ENCODE measurements around the gene METRN.
"Not testable (repeated sequence)": the region's sequence is repeated elsewhere in the genome, so short reads cannot be mapped to it uniquely, and the experiment has no call there.

The METRN gene

DNA sequence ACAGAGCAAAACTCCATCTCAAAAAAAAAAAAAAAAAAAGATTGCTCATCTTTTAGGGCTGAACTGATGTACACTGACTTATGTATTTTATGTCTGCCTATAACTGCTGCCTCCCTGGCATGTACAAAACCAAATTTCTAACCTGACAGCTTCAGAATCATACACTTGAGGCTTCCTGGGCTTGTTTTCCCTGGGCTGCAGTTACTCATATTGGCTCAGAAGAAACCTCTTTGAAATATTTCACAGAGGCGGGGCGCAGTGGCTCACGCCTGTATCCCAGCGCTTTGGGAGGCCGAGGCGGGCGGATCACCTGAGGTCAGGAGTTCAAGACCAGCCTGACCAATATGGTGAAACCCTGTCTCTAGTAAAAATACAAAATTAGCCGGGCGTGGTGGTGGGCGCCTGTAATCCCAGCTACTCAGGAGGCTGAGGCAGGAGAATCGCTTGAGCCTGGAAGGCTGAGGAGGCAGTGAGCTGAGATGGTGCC, 39.2 kb downstream of the METRN start:
- DNase-seq (ENCODE audit: low read depth in 2 of 3, low spot score in 2 of 3) = not testable (repeated sequence)

DNA sequence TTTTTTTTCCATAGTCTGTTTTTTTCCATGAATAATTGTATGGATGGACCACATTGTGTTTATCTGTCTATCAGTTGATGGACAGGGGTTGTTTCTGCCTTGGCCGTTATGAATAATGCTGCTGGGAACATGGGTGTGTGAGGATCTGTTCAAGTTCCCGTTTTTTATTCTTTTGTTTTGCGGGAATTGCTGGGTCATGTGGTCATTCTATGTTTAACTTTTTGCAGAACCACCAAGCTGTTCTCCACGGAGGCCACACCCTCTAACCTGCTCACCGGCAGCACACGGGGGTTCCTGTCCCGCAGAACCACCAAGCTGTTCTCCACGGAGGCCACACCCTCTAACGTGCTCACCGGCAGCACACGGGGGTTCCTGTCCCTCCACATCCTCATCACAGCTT, 39.7 kb downstream of the METRN start:
- no peak for DNase-seq (ENCODE audit: low read depth in 2 of 3, low spot score in 2 of 3)

DNA sequence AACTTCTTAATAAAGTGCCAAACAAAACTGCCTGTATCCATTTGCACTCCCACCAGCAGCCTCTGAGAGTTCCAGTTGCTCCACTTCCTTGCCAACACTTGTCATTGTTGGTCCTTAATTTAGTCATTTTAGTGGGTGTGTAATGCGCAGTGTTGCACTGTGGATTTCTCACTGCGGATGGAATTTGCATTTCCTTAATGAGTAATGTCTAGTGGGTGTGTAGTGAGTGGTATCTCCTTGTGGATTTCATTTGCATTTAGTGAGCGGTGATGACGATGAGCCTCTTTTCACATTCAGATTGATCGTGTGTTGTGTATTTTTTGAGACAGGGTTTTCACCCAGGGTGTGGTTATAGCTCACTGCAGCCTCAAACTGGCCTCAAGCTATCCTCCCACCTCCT, 41.5 kb downstream of the METRN start:
- no peak for DNase-seq (ENCODE audit: low read depth in 2 of 3, low spot score in 2 of 3)

DNA sequence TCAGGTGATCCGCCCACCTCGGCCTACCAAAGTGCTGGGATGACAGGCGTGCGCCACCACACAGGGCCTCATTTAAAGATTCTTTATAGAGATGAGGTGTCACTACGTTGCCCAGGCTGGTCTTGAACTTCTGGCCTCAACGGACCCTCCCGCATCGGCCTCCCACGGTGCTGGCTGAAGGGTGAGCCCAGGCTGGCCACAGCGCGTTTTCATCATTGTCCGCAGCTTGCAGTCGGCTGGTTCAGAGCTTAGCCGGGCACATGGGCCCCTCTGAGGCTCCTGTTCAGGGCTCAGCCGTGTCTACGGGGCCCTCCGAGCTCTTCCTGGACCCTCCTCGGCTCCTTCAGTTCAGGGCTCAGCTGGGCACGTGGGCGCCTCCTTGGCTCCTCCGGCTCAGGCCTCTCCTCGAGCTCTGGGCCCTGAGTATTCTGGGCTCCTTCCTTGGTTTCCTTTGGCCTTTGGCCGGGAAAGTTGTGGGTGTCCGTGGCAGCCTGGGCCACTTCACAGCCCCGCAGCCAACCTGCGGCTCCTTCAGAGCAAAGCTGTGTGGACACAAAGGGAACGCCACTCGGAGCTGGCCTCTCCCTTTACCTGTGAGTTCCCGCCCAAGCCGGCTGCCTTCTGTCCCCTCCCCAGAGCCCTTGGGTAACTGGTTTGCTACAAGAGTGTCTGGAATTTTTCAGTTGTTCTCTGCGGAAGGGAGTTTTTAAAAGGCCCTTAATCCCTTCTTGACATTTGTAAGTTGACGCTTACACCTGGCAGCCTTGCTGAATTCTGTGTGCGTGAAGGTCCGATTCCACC, 44.4 kb downstream of the METRN start:
- DNase-seq (ENCODE audit: low read depth in 2 of 3, low spot score in 2 of 3) = no peak

DNA sequence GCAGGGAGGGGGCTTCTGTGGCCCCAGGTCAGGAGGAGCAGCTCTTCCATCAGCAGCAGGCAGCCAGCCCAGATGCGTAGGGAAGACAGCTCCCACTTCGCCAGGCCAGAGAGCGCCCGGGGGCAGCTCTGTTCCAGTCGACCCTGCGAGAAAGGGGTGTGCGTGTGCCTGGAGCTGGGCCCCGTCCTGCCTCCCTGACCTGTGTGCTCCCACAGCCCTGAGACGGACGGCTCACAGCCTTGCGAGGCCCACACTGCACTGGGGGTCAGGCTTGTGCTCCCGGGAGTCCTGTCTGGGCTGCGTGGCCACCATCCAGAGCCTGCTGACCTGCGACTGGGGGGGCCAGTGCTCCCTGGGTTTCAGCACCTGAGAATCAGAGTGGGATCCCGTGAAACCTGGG, 45.1 kb downstream of the METRN start:
- no peak for DNase-seq (ENCODE audit: low read depth in 2 of 3, low spot score in 2 of 3)

DNA sequence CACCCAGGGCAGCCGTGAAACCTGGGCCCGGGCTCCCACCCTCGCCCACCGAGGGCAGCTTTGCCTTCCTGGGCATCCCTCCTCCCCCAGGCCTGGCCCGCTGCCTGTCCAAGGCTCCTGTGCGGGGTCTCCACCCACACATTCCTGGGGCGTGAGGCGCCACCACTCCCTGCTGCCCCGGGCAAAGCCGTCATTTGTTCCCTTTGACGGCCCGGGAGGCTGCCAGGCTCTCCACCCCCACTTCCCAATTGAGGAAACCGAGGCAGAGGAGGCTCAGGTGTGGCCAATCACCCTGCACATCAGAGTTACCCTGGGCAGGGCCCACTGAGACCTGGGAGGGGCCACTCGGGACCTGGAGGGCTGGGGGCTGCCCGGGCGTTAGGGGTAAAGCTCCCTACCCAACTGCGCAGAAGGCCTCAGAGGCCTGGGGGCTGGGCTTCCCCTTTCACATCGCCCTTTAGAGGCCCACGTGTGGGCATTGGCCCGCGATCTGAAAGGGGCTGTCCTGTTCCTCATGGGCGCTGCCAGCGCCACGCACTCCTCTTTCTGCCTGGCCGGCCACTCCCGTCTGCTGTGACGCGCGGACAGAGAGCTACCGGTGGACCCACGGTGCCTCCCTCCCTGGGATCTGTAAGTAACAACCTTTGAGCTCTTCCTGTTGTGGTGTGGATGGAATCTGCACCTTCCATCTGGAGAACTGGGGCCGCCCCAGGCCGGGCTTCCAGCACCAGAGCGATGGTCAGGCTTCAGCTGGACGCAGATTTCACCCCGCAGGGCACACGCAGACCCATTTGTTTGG, 45.8 kb downstream of the METRN start, which contains the start of gene MSLN:
MSLN (plus strand) TSS at position 190 of the 799 bp plus-strand sequence. CDS start 1,947 bp downstream, outside the sequence.
- DNase-seq (ENCODE audit: low read depth in 2 of 3, low spot score in 2 of 3) = no peak

DNA sequence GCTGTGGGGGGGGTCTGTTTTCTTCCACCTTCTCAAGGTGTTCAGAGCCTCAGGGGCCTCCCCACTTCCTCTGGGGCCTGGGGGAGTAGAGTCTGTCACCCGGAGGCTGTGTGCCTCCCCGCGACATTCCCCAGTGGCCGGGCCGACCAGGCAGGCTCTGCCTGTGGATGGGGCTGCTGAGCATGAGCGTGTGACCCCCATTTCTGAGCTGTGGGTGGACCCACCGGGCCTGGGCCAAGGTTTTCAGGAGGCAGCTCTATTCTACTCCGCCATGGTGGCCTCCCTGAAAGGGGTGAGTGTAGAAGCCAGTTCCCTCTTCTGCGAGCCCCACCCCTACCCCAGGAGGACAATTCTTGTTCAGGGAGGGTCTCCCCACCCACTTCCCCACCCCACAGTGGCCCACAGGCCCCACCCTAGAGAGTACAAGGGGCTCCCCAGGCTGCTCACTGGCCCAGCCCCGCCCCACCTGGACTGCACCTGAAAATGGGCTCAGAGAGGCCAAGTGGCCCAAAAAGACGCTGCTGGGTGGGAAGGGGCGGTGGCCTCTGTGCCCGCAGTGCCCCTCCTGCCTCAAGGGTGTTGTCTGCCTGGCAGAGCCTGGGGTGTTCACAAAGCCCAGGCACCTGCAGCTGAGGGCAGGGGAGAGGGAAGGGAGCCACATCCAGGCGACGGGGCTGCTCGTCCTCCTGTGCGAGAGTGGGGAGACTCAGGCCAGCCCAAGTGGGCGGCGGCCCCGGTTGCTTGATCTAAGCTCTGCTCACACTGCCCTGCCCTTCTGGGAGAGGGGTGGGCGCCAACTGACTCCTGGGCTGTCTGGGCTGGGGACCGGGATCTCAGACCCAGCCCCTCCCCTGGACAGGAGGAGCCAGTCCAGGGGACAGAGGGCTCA, 47.0 kb downstream of the METRN start:
- DNase-seq (ENCODE audit: low read depth in 2 of 3, low spot score in 2 of 3) = no peak

DNA sequence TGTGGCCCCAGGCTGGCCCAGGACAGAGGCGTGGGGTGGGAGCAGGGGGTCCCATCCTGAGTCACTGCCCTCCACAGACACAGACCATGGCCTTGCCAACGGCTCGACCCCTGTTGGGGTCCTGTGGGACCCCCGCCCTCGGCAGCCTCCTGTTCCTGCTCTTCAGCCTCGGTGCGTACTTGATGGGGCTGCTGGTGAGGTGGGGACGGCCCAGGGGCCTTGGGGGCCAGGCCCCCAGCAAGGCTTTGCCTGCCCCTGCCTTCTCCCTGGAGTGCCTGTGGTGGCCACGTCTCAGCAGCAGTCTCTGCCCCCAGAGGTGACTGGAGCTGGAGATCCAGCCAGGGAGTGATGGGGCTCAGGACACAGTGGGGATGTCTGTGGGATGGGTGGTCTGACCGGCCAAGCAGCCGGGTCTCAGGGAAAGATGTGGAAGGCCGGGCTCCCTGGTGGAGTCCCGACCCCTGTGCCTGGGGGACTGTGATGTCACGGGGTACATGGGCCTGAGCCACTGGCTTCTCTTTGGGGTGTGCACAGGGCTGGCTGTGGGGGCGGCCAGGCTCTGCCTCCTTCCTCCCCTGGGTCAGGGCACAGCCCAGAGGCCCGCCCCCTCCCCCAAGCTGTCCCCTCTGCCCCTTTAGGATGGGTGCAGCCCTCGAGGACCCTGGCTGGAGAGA, 47.8 kb downstream of the METRN start:
- DNase-seq (ENCODE audit: low read depth in 2 of 3, low spot score in 2 of 3) = no peak

DNA sequence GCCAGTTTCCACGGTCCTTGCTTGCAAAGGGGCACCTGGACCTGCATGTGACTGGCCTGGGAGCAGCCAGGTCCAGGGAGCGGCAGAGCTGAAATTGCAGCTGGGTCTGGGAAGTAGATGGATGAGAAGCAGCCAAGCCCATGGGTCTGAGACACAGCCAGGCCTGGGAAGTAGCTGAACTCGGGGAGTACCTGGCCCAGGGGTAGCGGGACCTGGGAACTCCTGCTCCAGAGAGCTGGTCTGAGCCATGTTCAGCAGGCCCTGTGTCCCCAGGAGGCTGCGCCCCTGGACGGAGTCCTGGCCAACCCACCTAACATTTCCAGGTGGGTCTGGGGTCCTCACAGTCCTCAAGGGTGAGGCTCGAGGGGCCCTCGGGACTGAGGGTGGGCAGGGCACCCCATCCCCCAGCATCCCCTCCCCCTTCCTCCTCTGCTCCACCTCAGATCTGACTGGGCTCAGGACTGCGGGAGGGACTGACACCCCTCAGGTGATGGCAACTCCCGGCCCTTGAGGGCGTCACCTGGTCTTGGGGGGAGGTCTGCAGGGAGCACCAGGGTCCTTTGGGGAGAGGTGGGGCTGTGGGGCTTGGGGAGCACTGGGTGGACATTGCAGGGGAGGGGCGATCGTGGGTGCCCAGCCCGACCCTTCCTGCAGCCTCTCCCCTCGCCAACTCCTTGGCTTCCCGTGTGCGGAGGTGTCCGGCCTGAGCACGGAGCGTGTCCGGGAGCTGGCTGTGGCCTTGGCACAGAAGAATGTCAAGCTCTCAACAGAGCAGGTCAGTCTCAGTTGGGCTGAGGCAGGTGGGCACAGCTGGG, 48.7 kb downstream of the METRN start:
- DNase-seq (ENCODE audit: low read depth in 2 of 3, low spot score in 2 of 3) = no peak

DNA sequence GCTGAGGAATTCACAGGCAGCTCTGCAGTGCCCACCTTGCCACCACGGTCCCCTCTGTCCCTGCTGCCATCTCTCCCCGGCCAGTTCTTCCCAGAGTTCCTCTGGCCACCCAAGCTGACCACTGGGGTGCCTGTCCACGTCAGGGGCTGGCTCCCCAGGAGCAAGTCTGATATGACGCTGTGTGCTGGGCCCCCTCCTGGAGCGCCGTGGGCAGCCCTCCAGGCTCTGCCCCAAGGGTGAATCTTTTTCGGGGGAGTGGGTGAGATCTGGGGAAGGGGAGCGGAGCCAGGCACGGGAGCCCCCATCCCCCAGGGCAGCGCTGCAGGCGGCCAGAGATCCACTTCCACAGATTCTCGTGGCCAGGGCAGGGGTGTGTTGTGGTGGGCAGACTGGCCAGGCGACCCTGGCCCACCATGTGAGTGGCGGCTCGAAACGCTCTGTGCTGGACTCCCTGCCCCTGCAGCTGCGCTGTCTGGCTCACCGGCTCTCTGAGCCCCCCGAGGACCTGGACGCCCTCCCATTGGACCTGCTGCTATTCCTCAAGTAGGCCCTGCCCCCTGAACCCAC, 49.3 kb downstream of the METRN start:
- DNase-seq (ENCODE audit: low read depth in 2 of 3, low spot score in 2 of 3) = no peak

DNA sequence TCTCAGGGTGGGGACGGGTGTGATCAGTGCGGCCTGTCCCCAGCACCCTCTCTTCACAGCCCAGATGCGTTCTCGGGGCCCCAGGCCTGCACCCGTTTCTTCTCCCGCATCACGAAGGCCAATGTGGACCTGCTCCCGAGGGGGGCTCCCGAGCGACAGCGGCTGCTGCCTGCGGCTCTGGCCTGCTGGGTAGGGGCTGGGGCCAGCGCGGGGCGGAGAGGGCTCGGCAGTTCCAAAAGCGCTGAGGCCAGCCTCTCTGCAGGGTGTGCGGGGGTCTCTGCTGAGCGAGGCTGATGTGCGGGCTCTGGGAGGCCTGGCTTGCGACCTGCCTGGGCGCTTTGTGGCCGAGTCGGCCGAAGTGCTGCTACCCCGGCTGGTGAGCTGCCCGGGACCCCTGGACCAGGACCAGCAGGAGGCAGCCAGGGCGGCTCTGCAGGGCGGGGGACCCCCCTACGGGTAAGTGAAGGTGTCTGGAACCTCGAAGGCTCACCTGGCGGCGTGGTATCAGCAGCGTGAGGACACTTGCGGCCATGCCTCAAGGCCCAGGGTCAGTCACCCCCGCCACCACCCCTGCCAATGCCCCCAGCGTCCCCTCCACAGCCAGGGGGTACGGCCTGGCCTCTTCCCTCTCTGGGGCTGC, 50.0 kb downstream of the METRN start:
- DNase-seq (ENCODE audit: low read depth in 2 of 3, low spot score in 2 of 3) = no peak

DNA sequence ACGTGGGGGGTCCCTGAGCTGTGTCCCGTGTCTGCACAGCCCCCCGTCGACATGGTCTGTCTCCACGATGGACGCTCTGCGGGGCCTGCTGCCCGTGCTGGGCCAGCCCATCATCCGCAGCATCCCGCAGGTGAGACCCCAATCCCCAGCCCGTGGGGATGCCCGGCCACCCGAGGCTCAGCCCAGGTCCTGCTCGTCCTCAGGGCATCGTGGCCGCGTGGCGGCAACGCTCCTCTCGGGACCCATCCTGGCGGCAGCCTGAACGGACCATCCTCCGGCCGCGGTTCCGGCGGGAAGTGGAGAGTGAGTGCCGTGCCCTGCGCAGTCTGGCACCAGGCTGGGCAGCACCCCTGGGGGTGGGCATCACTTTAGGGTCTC, 50.6 kb downstream of the METRN start:
- no peak for DNase-seq (ENCODE audit: low read depth in 2 of 3, low spot score in 2 of 3)

DNA sequence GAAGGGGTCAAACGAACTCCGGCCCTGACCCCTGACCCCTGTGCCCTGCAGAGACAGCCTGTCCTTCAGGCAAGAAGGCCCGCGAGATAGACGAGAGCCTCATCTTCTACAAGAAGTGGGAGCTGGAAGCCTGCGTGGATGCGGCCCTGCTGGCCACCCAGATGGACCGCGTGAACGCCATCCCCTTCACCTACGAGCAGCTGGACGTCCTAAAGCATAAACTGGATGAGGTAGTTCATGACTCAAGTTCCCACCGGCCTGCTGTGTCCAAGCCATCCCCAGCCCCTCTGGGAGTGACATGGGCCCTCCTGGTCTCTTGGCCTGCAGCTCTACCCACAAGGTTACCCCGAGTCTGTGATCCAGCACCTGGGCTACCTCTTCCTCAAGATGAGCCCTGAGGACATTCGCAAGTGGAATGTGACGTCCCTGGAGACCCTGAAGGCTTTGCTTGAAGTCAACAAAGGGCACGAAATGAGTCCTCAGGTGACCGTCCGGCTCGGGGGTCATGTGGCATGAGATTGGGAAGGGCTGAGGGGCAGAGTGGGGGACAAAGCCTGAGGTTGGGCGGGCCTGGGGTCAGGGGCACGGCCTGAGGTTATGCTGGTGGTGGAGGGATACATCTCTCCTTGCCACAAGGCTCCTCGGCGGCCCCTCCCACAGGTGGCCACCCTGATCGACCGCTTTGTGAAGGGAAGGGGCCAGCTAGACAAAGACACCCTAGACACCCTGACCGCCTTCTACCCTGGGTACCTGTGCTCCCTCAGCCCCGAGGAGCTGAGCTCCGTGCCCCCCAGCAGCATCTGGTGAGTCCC, 51.3 kb downstream of the METRN start:
- no peak for DNase-seq (ENCODE audit: low read depth in 2 of 3, low spot score in 2 of 3)

DNA sequence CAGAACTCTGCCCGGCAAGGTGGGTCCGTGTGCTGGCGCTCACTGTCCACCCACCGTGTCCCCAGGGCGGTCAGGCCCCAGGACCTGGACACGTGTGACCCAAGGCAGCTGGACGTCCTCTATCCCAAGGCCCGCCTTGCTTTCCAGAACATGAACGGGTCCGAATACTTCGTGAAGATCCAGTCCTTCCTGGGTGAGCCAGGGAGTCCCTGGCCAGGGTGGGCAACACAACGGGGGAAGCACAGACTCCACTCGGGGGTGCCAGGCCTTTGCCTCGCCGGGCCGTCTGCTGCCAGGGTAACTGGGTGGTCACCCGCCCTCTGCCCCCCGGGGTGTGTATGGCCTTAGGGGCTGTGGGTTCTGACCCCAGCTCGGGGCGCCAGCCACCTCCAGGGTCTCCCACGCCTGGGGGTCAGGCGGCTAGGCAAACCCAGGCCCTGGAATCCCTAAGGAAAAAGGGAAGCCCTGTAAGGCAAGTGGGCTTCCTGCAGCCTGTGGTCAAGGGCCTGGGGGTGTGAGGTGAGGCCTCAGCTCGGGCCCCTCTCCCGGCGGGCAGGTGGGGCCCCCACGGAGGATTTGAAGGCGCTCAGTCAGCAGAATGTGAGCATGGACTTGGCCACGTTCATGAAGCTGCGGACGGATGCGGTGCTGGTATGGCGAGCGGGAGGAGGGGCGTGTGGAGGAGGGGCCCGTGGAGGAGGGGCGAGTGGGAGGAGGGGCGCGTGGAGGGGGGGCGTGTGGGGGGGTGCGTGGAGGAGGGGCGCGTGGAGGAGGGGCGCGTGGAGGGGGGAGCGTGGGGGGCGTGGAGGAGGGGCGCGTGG, 52.1 kb downstream of the METRN start:
- no peak for DNase-seq (ENCODE audit: low read depth in 2 of 3, low spot score in 2 of 3)

DNA sequence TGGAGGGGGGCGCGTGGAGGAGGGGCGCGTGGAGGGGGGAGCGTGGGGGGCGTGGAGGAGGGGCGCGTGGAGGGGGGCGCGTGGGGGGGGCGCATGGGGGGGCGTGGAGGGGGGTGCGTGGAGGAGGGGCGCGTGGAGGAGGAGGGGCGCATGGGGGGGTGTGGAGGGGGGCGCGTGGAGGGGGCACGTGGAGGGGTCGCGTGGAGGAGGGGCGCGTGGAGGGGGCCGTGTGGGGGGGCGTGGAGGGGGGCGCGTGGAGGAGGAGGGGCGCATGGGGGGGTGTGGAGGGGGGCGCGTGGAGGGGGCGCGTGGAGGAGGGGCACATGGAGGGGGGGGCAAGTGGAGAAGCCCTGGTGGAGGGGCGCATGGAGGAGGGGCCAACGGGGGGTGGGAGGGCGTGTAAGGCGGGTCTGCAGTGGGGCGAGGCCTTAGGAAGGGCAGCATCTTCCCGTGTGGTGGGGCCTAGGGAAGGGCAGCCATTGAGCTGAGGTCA, 52.9 kb downstream of the METRN start:
- DNase-seq (ENCODE audit: low read depth in 2 of 3, low spot score in 2 of 3) = no peak

DNA sequence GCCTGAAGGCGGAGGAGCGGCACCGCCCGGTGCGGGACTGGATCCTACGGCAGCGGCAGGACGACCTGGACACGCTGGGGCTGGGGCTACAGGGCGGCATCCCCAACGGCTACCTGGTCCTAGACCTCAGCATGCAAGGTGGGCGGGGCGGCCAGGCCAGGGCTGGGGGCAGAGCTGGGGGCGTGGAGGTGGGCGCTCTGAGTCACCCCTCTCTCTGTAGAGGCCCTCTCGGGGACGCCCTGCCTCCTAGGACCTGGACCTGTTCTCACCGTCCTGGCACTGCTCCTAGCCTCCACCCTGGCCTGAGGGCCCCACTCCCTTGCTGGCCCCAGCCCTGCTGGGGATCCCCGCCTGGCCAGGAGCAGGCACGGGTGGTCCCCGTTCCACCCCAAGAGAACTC, 53.5 kb downstream of the METRN start:
- DNase-seq (ENCODE audit: low read depth in 2 of 3, low spot score in 2 of 3) = no peak
